B cell (primary cell): ENCODE data around the gene MYT1. TPM values are rescaled to one million over a fixed set of nuclear protein-coding genes. Genes with fewer than 3 reads are reported as not detected.

Experiments
- ATAC-seq: fragments of 200-7000 bp; cut with Tn5 transposase; one replicate; pipeline ENCODE4 v1.10.0; 2021; ENCODE audit warnings: low read depth, mild to moderate bottlenecking, moderate number of reproducible peaks, moderate library complexity
- CTCF ChIA-PET: fragments of 350-600 bp; sonication (Branson Sonifier 250); formaldehyde crosslinking; loops from one replicate; lab custom pipeline; 2021; ENCODE audit warnings: antibody characterized with exemption, inconsistent platforms; lab: Charles Lee
- POLR2A ChIA-PET: fragments of 350-600 bp; sonication (Branson Sonifier 250); formaldehyde crosslinking; loops from one replicate; lab custom pipeline; 2021; ENCODE audit warnings: antibody characterized with exemption; lab: Charles Lee
- DNase-seq: peaks from one replicate; pipeline ENCODE4 v3.0.0; 2013
- H2AFZ ChIP-seq: 2 replicates; pipeline ENCODE4 v1.6.1; 2012; ENCODE audit warnings: mild to moderate bottlenecking, low read depth, low read length; ENCODE audit not compliant: insufficient read depth, poor library complexity, severe bottlenecking
- H3K27ac ChIP-seq, 2 donors: 1 replicate in 1 of 2; 2 replicates in 1 of 2; pipeline ENCODE4 v1.5.1; 2012 to 2013; ENCODE audit warnings: low read length in 2 of 2, mild to moderate bottlenecking in 2 of 2, moderate library complexity in 1 of 2
- H3K27me3 ChIP-seq, 4 experiments: fragments of 200-600 bp in 1 of 4; sonication (generic) in 1 of 4; replicated peaks in 1 of 4; 1 replicate in 2 of 4; 2 replicates in 2 of 4; pipeline versions ENCODE4 v1.6.1 to v1.7.0; 2013 to 2016; ENCODE audit warnings: low read length in 3 of 4, mild to moderate bottlenecking in 2 of 4, mixed read lengths in 1 of 4, moderate library complexity in 1 of 4; ENCODE audit not compliant: insufficient read depth in 4 of 4, control insufficient read depth in 3 of 4; ENCODE audit errors: control extremely low read depth in 1 of 4
- H3K36me3 ChIP-seq, 2 experiments: replicated peaks in 1 of 2; 1 replicate in 1 of 2; 2 replicates in 1 of 2; pipeline versions ENCODE4 v1.6.1 to v1.7.1; 2013; ENCODE audit warnings: low read length in 1 of 2; ENCODE audit not compliant: insufficient read depth in 2 of 2, control insufficient read depth in 1 of 2; ENCODE audit errors: control extremely low read depth in 1 of 2, extremely low read depth in 1 of 2
- H3K4me1 ChIP-seq, 2 donors: fragments of 200-600 bp in 1 of 2; sonication (generic) in 1 of 2; 1 replicate in 1 of 2; 2 replicates in 1 of 2; pipeline versions ENCODE4 v1.5.1 to v1.6.1; 2013 to 2017; ENCODE audit warnings: low read length in 2 of 2; ENCODE audit not compliant: control insufficient read depth in 2 of 2, insufficient read depth in 2 of 2
- H3K4me2 ChIP-seq: replicated peaks from 2 replicates; pipeline ENCODE3; 2012; ENCODE audit warnings: mild to moderate bottlenecking, low read depth, low read length; ENCODE audit not compliant: poor library complexity, severe bottlenecking
- H3K4me3 ChIP-seq, 5 experiments: fragments of 200-600 bp in 1 of 5; sonication (generic) in 1 of 5; 1 replicate in 3 of 5; 2 replicates in 2 of 5; pipeline versions ENCODE4 v1.5.1 to v1.7.0; 2011 to 2016; ENCODE audit warnings: low read length in 4 of 5, mild to moderate bottlenecking in 4 of 5, low read depth in 2 of 5, control low read depth in 1 of 5, moderate library complexity in 1 of 5; ENCODE audit not compliant: insufficient read depth in 1 of 5; ENCODE audit errors: control extremely low read depth in 1 of 5, extremely low read depth in 1 of 5
- H3K79me2 ChIP-seq: fragments of 200-600 bp; sonication (generic); one replicate; pipeline ENCODE4 v1.6.0; 2016; ENCODE audit warnings: low read length; ENCODE audit not compliant: control insufficient read depth, insufficient read depth
- H3K9ac ChIP-seq: fragments of 200-600 bp; sonication (generic); 2 replicates; pipeline ENCODE4 v1.6.1; 2017; ENCODE audit warnings: mild to moderate bottlenecking, low read length, moderate library complexity
- H3K9me3 ChIP-seq, 3 donors: one replicate each; pipeline versions ENCODE4 v1.6.1 to v1.7.1; 2013; ENCODE audit warnings: low read length in 2 of 3; ENCODE audit not compliant: control insufficient read depth in 2 of 3, insufficient read depth in 1 of 3; ENCODE audit errors: control extremely low read depth in 1 of 3
- H4K20me1 ChIP-seq: 2 replicates; pipeline ENCODE4 v1.6.0; 2012; ENCODE audit warnings: mild to moderate bottlenecking, low read length; ENCODE audit not compliant: insufficient read depth, control insufficient read depth, poor library complexity, severe bottlenecking
- H3K27ac Mint-ChIP-seq: one replicate; pipeline ENCODE4 v1.8.0; 2021; ENCODE audit warnings: mixed read lengths
- H3K27me3 Mint-ChIP-seq: one replicate; pipeline ENCODE4 v1.8.0; 2021; ENCODE audit warnings: mixed read lengths
- H3K4me1 Mint-ChIP-seq: one replicate; pipeline ENCODE4 v1.8.0; 2021; ENCODE audit warnings: mixed read lengths
- H3K4me3 Mint-ChIP-seq: one replicate; pipeline ENCODE4 v1.8.0; 2021; ENCODE audit warnings: mixed read lengths
- H3K9me3 Mint-ChIP-seq: one replicate; pipeline ENCODE4 v1.8.0; 2022; ENCODE audit warnings: mixed read lengths; ENCODE audit not compliant: insufficient read depth
- CTCF ChIP-seq: fragments of 200-600 bp; IDR thresholded peaks from one replicate; pipeline ENCODE4 v1.8.0; 2022; ENCODE audit warnings: antibody characterized with exemption, mild to moderate bottlenecking
- EZH2 ChIP-seq: IDR thresholded peaks from 2 replicates; pipeline ENCODE4 v1.6.1; 2012; ENCODE audit warnings: borderline replicate concordance, low read depth, mild to moderate bottlenecking, moderate library complexity, low read length; ENCODE audit not compliant: insufficient read depth, poor library complexity, severe bottlenecking
- WGBS: methylation state at CpG from one replicate; pipeline ENCODE4 v1.1.5; 2013; ENCODE audit warnings: missing lambda C conversion rate; ENCODE audit not compliant: insufficient coverage; 5-methylcytosine and 5-hydroxymethylcytosine counted together
- intact Hi-C: fragments of 100-400 bp; cut with micrococcal nuclease; formaldehyde crosslinking; loops from one replicate; pipeline ENCODE4 v1.10.0; 2022
- polyA plus RNA-seq: library from polyadenylated mRNA; depleted of rRNA; stranded (reverse); fragments of >200 nt; gene quantifications from 2 replicates; pipeline ENCODE4 v1.2.3, GENCODE V29; 2012
- total RNA-seq, 2 donors: library from RNA; stranded (reverse); fragments of 120-200 nt in 1 of 2; gene quantifications; 1 replicate in 1 of 2; 2 replicates in 1 of 2; pipeline versions ENCODE4 v1.2.3 to v1.2.4, GENCODE V29; 2013 to 2022

MYT1 gene
- total and polyA plus RNA-seq, 2 donors (not counting 1 experiment from before 2014, with no cell fraction given) = 0.49 to 42.2 TPM

GRCh38 chr20:64115171-64115911, 48.9 kb upstream of the MYT1 start:
- H3K4me1 Mint-ChIP-seq = peaks cover 16% of the 10 kb centered on the region

More at GRCh38 chr20:64115171-64115911, 48.9 kb upstream of the MYT1 start:
- H2AFZ ChIP-seq = no peak overlapping the region
- H3K4me2 ChIP-seq = no peak overlapping the region
- Mint-ChIP-seq H3K27me3 (no peaks in the 10 kb centered on the region), H3K27ac (no peak overlapping the region), H3K4me3 (no peak overlapping the region), H3K9me3 (no peaks in the 10 kb centered on the region)
- no peaks in the 10 kb centered on the region for H3K27me3 ChIP-seq
- ChIA-PET CTCF (interaction anchor here (1.4 to 9.2 kb wide), 4 partner anchors 14 to 77 kb away, joined by 3 to 220 read pairs (median 11); partner anchors contain the start of genes LKAAEAR1, OPRL1 and RGS19), POLR2A (no interaction called here)
- no peak overlapping the region for H3K9ac ChIP-seq
- peaks cover 4 to 19% of the 10 kb centered on the region in 2 donors for H3K4me1 ChIP-seq
- 89% methylated on average over 11 of the region's 14 CpGs for WGBS
- intact Hi-C loops = no loop called here
- DNase-seq = no peak
- no peaks in the 10 kb centered on the region for H3K9me3 ChIP-seq
- H3K4me3 ChIP-seq = no peak overlapping the region
- H3K79me2 ChIP-seq = no peaks in the 10 kb centered on the region
- H3K36me3 ChIP-seq = no peaks in the 10 kb centered on the region
- ATAC-seq = no peak
- no peaks in the 10 kb centered on the region for H4K20me1 ChIP-seq
- no peak overlapping the region for H3K27ac ChIP-seq
- TF ChIP-seq EZH2 = no peak
- no peak for TF ChIP-seq CTCF
